DND-41 (cell line): ENCODE data around the gene TMEM138.

ENCODE experiments used
- ATAC-seq: fragments of 200-7000 bp; cut with Tn5 transposase; 3 replicates; pipeline ENCODE4 v1.9.1; 2021; ENCODE audit warnings: low read depth; ENCODE audit not compliant: insufficient read depth
- DNase-seq: peaks from one replicate; pipeline ENCODE4 v3.0.0-alpha.2; 2020
- H2AFZ ChIP-seq: 2 replicates; pipeline ENCODE4 v1.6.0; 2012; ENCODE audit warnings: low read depth, low read length
- H3K27ac ChIP-seq: 2 replicates; pipeline ENCODE4 v1.5.1; 2012; ENCODE audit warnings: low read length, inconsistent platforms
- H3K27me3 ChIP-seq: fragments of 200-600 bp; sonication (generic); 2 replicates; pipeline ENCODE4 v1.6.0; 2012; ENCODE audit warnings: low read length, mild to moderate bottlenecking, inconsistent platforms; ENCODE audit not compliant: insufficient read depth, poor library complexity
- H3K36me3 ChIP-seq: 2 replicates; pipeline ENCODE4 v1.5.1; 2012; ENCODE audit warnings: low read length, inconsistent platforms; ENCODE audit not compliant: insufficient read depth
- H3K4me1 ChIP-seq: 2 replicates; pipeline ENCODE4 v1.5.1; 2012; ENCODE audit warnings: mild to moderate bottlenecking, low read length; ENCODE audit not compliant: insufficient read depth
- H3K4me2 ChIP-seq: 2 replicates; pipeline ENCODE4 v1.6.0; 2012; ENCODE audit warnings: mild to moderate bottlenecking, moderate library complexity, low read length, inconsistent platforms; ENCODE audit not compliant: insufficient read depth
- H3K4me3 ChIP-seq, 2 experiments: fragments of 200-600 bp in 1 of 2; shearing (Covaris generic) in 1 of 2; 2 replicates each; pipeline ENCODE4 v1.5.1; 2012 to 2016; ENCODE audit warnings: inconsistent platforms in 2 of 2, low read length in 2 of 2, mild to moderate bottlenecking in 2 of 2, low read depth in 1 of 2, moderate library complexity in 1 of 2
- H3K79me2 ChIP-seq: 2 replicates; pipeline ENCODE4 v1.6.0; 2012; ENCODE audit warnings: low read length, inconsistent platforms; ENCODE audit not compliant: insufficient read depth
- H3K9ac ChIP-seq: 2 replicates; pipeline ENCODE4 v1.6.0; 2012; ENCODE audit warnings: low read depth, mild to moderate bottlenecking, inconsistent platforms, low read length, moderate library complexity
- H3K9me3 ChIP-seq: 2 replicates; pipeline ENCODE4 v1.5.1; 2012; ENCODE audit warnings: low read length, moderate library complexity, mild to moderate bottlenecking, inconsistent platforms; ENCODE audit not compliant: insufficient read depth, severe bottlenecking
- H4K20me1 ChIP-seq: 2 replicates; pipeline ENCODE4 v1.6.0; 2012; ENCODE audit warnings: low read length; ENCODE audit not compliant: insufficient read depth
- EZH2 ChIP-seq: IDR thresholded peaks from 3 replicates; pipeline ENCODE4 v1.6.1; 2012; ENCODE audit warnings: borderline replicate concordance, low read depth, mild to moderate bottlenecking, moderate library complexity, low read length, inconsistent platforms; ENCODE audit not compliant: severe bottlenecking
- TF ChIP-seq, protein P1 (sequence below): IDR thresholded peaks from 2 replicates; pipeline ENCODE4 v1.5.1; 2012; ENCODE audit warnings: borderline replicate concordance, low read length, moderate library complexity, mild to moderate bottlenecking; ENCODE audit not compliant: poor library complexity, severe bottlenecking; ENCODE audit errors: extremely low read depth

The TMEM138 gene

DNA sequence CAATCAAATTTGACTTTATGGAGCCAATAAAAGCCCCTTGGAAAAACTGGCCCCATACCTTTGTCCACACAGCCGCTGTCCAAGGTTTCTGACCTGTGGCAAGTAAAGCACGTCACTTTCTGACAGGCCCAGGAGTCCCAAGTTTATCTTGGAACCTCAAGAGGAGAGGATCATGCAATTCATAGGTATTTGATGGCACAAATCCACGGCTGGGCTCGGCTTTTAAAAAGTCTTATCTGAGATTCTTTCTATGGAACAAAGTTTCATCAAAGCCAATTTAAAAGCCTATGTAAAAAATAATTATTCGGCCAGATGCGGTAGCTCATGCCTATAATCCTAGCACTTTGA, 13.6 kb downstream of the TMEM138 start:
- Histone ChIP-seq H3K27ac (no peak overlapping the region), H3K27me3 (no peaks in the 10 kb centered on the region), H2AFZ (no peak overlapping the region), H3K36me3 (peaks cover 28% of the 10 kb centered on the region; the same call in 1 of the 2 replicates), H4K20me1 (no peaks in the 10 kb centered on the region), H3K9me3 (peaks cover 27% of the 10 kb centered on the region), H3K9ac (no peak overlapping the region), H3K4me3 (no peak overlapping the region), H3K4me2 (no peak overlapping the region), H3K79me2 (no peaks in the 10 kb centered on the region), H3K4me1 (no peaks in the 10 kb centered on the region)
- no peak for DNase-seq
- ATAC-seq = no peak
- TF ChIP-seq, protein P1, sequence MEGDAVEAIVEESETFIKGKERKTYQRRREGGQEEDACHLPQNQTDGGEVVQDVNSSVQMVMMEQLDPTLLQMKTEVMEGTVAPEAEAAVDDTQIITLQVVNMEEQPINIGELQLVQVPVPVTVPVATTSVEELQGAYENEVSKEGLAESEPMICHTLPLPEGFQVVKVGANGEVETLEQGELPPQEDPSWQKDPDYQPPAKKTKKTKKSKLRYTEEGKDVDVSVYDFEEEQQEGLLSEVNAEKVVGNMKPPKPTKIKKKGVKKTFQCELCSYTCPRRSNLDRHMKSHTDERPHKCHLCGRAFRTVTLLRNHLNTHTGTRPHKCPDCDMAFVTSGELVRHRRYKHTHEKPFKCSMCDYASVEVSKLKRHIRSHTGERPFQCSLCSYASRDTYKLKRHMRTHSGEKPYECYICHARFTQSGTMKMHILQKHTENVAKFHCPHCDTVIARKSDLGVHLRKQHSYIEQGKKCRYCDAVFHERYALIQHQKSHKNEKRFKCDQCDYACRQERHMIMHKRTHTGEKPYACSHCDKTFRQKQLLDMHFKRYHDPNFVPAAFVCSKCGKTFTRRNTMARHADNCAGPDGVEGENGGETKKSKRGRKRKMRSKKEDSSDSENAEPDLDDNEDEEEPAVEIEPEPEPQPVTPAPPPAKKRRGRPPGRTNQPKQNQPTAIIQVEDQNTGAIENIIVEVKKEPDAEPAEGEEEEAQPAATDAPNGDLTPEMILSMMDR = no peak
- no peak for TF ChIP-seq EZH2

- Histone ChIP-seq H3K9ac (no peak overlapping the region), H3K27ac (no peak overlapping the region), H3K4me1 (no peaks in the 10 kb centered on the region), H3K27me3 (no peaks in the 10 kb centered on the region), H3K36me3 (peaks cover 24% of the 10 kb centered on the region; the same call in 1 of the 2 replicates), H3K4me2 (no peak overlapping the region), H2AFZ (no peak overlapping the region), H4K20me1 (no peaks in the 10 kb centered on the region), H3K9me3 (peaks cover 18% of the 10 kb centered on the region), H3K79me2 (no peaks in the 10 kb centered on the region), H3K4me3 (no peak overlapping the region)
- TF ChIP-seq EZH2 = no peak
- TF ChIP-seq, protein P1 = no peak
- DNase-seq (no peak), ATAC-seq (no peak)
These were observed 15.4 kb downstream of the TMEM138 start for GRCh38 chr11:61377461-61378160.

GRCh38 chr11:61378713-61379313, 16.6 kb downstream of the TMEM138 start:
- no peaks in the 10 kb centered on the region for H3K27me3 ChIP-seq
- no peak overlapping the region for H3K4me2 ChIP-seq
- no peak overlapping the region for H3K9ac ChIP-seq
- no peak for DNase-seq
- no peak overlapping the region for H3K4me3 ChIP-seq
- peaks cover 18% of the 10 kb centered on the region; the same call in 1 of the 2 replicates for H3K36me3 ChIP-seq
- H3K79me2 ChIP-seq = no peaks in the 10 kb centered on the region
- no peak overlapping the region for H2AFZ ChIP-seq
- peaks cover 14% of the 10 kb centered on the region for H3K9me3 ChIP-seq
- TF ChIP-seq, protein P1 = no peak
- no peak for TF ChIP-seq EZH2
- ATAC-seq = no peak
- no peaks in the 10 kb centered on the region for H3K4me1 ChIP-seq
- no peak overlapping the region for H3K27ac ChIP-seq
- H4K20me1 ChIP-seq = no peaks in the 10 kb centered on the region
